Central memory CD4-positive, alpha-beta T cell (primary cell): Measurements from ENCODE around the gene UROD.
"Not testable (repeated sequence)": the region's sequence is repeated elsewhere in the genome, so short reads cannot be mapped to it uniquely, and the experiment has no call there.

Source experiments
- DNase-seq: peaks from one replicate; pipeline ENCODE4 v3.0.0; 2022

Gene UROD

DNA sequence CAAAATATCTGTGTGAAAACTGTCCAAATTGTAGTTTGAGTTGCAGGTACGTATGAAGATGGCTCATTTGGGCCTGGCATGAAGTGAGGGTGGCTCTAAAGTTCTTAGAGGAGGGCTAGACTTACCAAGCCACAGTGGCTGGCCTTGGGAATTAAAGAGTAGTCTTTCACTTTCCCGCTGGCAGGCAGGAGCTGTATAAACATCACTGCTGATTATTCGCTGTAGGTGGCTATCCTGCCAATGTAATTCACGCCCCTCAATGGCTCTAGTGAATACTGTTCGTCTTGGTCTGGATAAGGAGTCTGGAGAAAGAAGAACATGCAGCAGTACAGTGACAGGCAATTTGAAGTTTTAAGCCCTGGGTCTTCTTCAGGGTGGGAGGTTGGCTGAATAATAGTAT lies 31.0 kb downstream of the UROD start:
- DNase-seq = no peak

DNA sequence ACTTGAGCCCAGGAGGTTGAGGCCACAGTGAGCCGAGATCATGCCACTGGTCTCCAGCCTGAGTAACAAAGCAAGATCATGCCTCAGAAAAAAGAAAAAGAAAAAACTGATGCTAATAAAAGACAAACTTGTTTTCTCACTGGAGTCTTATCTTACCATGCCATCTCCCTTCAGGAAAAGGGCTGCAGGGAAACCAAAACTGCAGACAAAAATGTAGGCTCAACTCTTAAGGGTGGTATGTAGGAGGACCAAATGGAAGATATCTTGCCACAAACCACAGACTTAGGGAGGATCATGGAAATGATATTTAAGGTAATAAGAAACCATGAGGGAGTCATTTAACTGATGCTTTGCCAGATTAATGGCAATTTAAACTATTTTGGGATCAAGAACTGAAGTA lies 32.9 kb downstream of the UROD start:
- DNase-seq = no peak

DNA sequence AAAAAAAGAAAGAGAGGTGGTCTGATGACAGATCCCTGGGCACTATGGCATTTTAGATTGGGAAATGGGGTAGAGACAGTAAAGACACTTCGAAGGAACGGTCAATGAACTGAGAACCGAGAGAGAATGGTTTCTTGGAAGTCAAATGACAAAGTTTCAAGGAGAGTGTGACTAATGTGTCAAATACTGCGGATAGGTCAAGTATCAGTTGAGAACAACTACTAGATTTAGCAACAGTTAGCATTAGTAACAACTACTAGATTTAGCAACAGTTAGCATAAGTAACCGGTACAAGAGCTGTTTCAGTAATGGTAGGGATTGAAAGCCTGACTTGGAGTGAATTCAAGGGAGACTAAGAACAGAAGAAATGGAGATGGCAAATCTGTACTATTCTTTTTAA lies 35.0 kb downstream of the UROD start:
- DNase-seq = no peak

DNA sequence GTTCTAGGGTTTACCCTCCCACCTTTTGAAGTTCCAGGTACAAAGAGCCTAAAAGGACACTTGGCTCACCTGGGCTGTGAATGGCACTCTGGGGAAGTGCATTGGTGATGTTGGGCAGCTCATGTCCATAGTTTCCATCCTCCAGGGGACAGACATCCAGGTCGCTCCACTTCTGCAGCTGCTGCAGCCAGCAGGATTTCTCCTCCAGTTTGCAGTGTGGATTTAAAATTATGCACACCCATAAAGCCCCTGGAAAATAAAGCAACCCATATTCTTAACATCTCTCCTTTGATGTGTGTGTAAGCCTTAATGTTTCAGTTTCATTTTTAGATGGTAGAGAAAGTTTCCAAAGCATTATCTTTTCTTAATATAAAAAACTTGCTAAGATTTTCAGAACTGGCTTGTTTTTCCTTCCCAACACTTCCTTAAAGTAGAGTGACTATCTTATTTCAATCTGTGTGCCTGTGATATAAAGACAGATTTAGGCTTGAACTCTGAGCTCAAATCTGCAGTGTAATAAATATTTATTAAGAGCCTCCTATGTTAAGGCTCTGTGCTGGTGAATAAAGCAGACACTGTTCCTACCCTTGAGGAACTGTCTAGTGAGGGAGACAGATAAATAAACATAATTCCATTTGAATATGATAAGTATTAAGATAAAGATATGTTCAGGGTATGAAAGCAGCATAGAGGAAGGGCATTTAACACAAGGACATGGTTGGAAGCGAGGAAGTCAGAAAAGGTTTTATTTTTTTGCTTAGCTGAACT lies 39.1 kb downstream of the UROD start:
- DNase-seq = no peak

DNA sequence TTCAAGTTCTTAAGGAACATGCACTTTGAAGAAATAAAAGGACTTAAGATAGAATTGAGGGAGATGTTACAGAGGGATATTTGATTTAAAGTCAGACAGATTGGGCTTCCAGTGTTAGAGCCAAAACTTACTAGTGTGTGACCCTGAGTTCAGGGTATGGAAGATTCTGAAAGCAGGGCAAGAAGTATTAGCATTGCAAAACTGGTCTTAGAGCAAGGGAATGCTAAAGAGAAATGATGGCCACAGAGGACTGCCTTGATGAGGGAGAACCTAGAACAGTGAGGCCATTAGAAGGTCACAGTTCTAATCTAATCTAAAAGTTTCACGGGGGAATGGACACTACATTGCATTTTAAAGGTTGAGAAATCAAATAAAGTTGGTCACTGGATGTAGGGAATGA lies 45.5 kb downstream of the UROD start:
- no peak for DNase-seq

DNA sequence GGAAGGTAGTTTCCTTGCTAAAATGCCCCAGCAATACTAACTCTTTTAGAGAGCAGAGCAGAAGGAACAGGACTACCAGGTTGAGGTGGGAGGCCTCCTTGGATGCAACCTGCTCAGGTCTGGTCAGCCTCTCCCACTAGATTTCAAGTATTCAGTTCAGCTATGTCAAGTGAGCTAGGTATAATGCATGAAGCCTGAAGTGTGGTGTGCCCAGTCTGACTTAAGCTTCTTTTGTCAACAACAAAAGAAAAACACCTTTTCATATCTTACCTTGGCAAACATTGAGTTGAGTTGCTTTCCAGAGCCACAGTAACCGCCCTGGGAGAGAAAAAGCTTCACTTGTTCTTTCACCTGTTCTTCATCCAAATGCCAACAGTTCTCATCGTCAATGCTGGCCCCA lies 47.8 kb downstream of the UROD start:
- no peak for DNase-seq

DNA sequence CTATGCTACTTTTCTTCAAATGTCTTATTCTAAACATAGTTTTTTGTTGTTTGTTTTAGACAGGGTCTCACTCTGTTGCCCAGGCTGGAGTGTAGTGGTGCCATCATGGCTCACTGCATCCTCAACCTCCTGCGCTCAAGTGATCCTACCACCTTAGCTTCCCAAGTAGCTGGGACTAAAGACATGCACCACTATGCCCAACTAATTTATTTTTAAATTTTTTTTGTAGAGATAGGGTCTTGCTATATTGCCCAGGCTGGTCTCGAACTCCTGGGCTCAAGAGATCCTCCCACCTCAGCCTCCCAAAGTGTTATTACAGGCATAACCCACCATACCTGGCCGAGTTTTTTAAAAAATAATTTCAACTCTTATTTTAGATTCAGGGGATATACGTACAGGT lies 50.4 kb downstream of the UROD start:
- not testable (repeated sequence) for DNase-seq

DNA sequence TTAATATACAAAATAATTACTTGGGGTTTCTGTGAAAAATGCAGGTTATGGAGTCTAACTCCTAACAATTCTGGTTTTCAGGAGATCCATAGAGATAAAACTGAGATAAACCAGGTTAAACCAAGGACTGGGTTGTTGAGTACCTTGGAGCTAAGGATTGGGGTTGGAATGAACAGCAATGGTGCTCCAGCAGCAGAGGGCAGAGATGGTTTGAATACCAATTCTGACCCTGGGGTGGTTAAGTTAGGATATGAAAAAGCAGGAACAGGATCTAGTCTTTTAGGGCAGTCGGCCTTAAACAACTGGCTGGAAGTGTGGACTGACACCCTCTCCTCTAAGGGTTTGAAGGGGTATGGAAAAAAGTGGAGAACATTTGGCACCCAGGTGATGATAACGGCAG lies 53.0 kb downstream of the UROD start:
- DNase-seq = no peak
